Panc1 (cell line): ENCODE results near the gene COL5A1.

Source experiments
- TCF7L2 ChIP-seq: IDR thresholded peaks from 2 replicates; pipeline ENCODE4 v1.6.1; 2011; ENCODE audit warnings: mild to moderate bottlenecking, low read depth, low read length, inconsistent platforms
- TF ChIP-seq, protein P1 (sequence below): fragments of 450-650 bp; IDR thresholded peaks from 2 replicates; pipeline ENCODE4 v1.5.1; 2017; ENCODE audit warnings: mild to moderate bottlenecking
- TF ChIP-seq, protein P2 (sequence below), 2 experiments: IDR thresholded peaks; 2 replicates each; pipeline ENCODE4 v1.6.1; 2011 to 2012; ENCODE audit warnings: low read depth in 2 of 2, control low read depth in 1 of 2, low read length in 1 of 2, mild to moderate bottlenecking in 1 of 2, moderate library complexity in 1 of 2; ENCODE audit not compliant: insufficient read depth in 1 of 2

DNA sequence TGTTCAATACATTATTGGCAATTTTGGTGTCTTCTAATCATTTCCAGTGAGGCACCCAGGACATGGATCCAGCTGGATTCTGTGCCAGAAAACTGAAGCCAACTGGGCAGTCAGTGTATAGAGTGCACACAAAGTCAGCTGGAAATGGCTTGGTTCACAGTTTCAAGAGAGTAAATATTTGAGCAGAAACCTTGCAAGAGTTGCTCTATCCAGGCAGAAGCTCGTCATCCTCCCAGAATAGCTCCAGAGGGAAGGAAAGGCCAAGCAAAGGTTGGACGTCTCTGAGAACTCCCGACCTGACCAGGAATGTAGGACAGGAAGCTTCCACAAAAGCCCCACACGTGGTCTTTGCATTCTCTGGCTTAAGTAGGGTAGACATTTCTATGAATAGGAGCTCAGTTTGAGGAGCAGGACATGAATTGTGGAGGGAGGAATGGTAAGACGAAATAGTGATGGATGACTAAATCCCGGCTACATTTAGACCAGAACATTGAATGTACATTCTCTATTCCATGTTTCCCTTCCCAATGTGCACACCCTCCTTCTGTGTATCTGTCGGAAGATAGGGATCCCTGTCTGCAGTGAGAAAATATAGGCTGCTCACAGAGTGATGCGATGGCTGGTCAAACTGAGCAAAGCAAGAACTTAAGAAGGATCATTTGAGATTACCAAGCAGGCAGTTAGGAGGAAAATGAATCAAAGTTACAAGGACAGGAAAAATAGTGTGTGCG is 166.3 kb downstream of the COL5A1 start:
- TF ChIP-seq, protein P1, sequence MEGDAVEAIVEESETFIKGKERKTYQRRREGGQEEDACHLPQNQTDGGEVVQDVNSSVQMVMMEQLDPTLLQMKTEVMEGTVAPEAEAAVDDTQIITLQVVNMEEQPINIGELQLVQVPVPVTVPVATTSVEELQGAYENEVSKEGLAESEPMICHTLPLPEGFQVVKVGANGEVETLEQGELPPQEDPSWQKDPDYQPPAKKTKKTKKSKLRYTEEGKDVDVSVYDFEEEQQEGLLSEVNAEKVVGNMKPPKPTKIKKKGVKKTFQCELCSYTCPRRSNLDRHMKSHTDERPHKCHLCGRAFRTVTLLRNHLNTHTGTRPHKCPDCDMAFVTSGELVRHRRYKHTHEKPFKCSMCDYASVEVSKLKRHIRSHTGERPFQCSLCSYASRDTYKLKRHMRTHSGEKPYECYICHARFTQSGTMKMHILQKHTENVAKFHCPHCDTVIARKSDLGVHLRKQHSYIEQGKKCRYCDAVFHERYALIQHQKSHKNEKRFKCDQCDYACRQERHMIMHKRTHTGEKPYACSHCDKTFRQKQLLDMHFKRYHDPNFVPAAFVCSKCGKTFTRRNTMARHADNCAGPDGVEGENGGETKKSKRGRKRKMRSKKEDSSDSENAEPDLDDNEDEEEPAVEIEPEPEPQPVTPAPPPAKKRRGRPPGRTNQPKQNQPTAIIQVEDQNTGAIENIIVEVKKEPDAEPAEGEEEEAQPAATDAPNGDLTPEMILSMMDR: no peak
- TF ChIP-seq TCF7L2: no peak
- TF ChIP-seq, protein P2, sequence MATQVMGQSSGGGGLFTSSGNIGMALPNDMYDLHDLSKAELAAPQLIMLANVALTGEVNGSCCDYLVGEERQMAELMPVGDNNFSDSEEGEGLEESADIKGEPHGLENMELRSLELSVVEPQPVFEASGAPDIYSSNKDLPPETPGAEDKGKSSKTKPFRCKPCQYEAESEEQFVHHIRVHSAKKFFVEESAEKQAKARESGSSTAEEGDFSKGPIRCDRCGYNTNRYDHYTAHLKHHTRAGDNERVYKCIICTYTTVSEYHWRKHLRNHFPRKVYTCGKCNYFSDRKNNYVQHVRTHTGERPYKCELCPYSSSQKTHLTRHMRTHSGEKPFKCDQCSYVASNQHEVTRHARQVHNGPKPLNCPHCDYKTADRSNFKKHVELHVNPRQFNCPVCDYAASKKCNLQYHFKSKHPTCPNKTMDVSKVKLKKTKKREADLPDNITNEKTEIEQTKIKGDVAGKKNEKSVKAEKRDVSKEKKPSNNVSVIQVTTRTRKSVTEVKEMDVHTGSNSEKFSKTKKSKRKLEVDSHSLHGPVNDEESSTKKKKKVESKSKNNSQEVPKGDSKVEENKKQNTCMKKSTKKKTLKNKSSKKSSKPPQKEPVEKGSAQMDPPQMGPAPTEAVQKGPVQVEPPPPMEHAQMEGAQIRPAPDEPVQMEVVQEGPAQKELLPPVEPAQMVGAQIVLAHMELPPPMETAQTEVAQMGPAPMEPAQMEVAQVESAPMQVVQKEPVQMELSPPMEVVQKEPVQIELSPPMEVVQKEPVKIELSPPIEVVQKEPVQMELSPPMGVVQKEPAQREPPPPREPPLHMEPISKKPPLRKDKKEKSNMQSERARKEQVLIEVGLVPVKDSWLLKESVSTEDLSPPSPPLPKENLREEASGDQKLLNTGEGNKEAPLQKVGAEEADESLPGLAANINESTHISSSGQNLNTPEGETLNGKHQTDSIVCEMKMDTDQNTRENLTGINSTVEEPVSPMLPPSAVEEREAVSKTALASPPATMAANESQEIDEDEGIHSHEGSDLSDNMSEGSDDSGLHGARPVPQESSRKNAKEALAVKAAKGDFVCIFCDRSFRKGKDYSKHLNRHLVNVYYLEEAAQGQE (IDR thresholded peaks at IDR 0.05; ENCODE audit: insufficient read depth in 1 of 2, low read depth in 2 of 2, low read length in 1 of 2): no peak
